ENCODE data around the gene GAB1. TPM values are rescaled to one million over a fixed set of nuclear protein-coding genes. Genes with fewer than 3 reads are reported as not detected.
A peak's percentile ranks its signal among the peaks of the same experiment; 100 is the strongest.

The GAB1 gene
- total RNA-seq, 1 experiment from 2014 or later, result 8.8 TPM

DNA sequence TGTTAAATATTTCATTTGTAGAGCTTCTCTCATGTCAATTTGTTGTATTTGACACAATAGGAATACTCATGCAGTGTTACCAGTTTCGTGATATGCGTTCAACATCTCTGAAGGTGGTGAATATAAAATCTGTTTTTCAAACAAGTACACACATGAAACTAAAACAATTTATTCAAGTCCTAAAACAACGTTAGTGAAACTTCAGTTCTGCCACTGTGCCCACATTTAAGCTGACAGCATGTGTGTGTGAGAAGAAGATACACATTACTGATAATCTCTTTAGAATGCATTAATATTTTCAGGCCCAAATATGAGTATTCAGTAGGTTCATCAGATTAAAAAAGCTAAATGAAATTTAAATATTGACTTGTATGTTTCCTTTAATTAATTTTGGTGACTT lies 21.7 kb downstream of the GAB1 start:
- intact Hi-C loops (cut with micrococcal nuclease; ENCODE audit: unreplicated experiment), result no loop called here
- H3K4me3 Mint-ChIP-seq (ENCODE audit: low read depth, unreplicated experiment), result peak overlapping the region; percentile 56
- peaks cover 52% of the 10 kb centered on the region for H3K4me1 Mint-ChIP-seq (ENCODE audit: low read depth, unreplicated experiment)
- TF ChIP-seq, protein P1, sequence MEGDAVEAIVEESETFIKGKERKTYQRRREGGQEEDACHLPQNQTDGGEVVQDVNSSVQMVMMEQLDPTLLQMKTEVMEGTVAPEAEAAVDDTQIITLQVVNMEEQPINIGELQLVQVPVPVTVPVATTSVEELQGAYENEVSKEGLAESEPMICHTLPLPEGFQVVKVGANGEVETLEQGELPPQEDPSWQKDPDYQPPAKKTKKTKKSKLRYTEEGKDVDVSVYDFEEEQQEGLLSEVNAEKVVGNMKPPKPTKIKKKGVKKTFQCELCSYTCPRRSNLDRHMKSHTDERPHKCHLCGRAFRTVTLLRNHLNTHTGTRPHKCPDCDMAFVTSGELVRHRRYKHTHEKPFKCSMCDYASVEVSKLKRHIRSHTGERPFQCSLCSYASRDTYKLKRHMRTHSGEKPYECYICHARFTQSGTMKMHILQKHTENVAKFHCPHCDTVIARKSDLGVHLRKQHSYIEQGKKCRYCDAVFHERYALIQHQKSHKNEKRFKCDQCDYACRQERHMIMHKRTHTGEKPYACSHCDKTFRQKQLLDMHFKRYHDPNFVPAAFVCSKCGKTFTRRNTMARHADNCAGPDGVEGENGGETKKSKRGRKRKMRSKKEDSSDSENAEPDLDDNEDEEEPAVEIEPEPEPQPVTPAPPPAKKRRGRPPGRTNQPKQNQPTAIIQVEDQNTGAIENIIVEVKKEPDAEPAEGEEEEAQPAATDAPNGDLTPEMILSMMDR (IDR thresholded peaks at IDR 0.05; ENCODE audit: unreplicated experiment), result no peak
- CTCF ChIA-PET, result interaction anchor here (0.9 to 1.1 kb wide), 2 partner anchors 15 to 40 kb away, joined by 3 read pairs; no protein-coding TSS in a partner anchor
- H3K9me3 Mint-ChIP-seq (ENCODE audit: low read depth, unreplicated experiment), result no peaks in the 10 kb centered on the region
- BruUV-seq (replicated peaks), result no TSS peak
- H3K27ac Mint-ChIP-seq (ENCODE audit: unreplicated experiment), result peak overlapping the region; percentile 87
- no peak for DNase-seq
- no peaks in the 10 kb centered on the region for H3K27me3 Mint-ChIP-seq (ENCODE audit: unreplicated experiment)
- peaks cover 10% of the 10 kb centered on the region for H3K36me3 Mint-ChIP-seq (ENCODE audit: insufficient read depth, unreplicated experiment)

DNA sequence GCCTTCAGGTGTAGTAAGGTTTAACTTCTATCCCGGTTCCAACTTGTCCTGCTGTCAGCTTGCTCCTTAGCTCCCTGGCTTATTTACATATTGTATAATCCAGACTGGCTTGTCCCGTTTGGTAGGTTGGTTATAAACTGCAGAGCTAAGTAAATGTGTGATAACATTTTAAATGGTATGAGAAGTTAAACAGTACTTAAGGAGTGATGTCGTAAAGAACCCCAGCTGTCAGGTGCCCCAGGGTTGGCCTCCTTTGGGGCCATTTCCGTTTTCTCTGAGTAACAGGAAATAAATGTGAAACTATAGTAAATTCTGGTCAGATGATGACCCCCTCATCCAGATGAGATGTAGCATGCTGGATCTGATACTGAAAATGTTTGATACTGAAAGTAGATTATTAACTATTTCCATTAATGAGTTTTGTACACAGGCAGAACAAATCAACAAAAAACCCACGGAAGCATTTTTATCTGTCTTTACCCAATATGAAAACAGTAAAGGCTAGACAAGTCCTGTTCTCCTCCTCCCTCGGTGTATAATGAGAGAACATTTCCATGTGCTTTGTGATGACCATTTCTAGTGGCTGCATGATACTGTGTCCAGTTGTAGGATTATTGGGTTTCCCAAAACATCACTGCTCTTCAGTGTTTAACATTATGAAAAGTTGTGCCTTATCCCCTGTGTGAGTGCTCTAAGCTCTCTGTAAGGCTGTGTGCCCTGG lies 22.4 kb downstream of the GAB1 start:
- BruUV-seq (replicated peaks), result no TSS peak
- TF ChIP-seq, protein P1 (IDR thresholded peaks at IDR 0.05; ENCODE audit: unreplicated experiment), result no peak
- Mint-ChIP-seq H3K27ac (ENCODE audit: unreplicated experiment) (peak overlapping the region; percentile 87), H3K4me1 (ENCODE audit: low read depth, unreplicated experiment) (peaks cover 52% of the 10 kb centered on the region), H3K27me3 (ENCODE audit: unreplicated experiment) (no peaks in the 10 kb centered on the region), H3K36me3 (ENCODE audit: insufficient read depth, unreplicated experiment) (peaks cover 10% of the 10 kb centered on the region), H3K9me3 (ENCODE audit: low read depth, unreplicated experiment) (no peaks in the 10 kb centered on the region), H3K4me3 (ENCODE audit: low read depth, unreplicated experiment) (peak overlapping the region; percentile 56)
- intact Hi-C loops (cut with micrococcal nuclease; ENCODE audit: unreplicated experiment), result no loop called here
- CTCF ChIA-PET, result interaction anchor here (0.9 to 1.1 kb wide), 2 partner anchors 15 to 40 kb away, joined by 3 read pairs; no protein-coding TSS in a partner anchor
- DNase-seq, result peak; percentile 71

DNA sequence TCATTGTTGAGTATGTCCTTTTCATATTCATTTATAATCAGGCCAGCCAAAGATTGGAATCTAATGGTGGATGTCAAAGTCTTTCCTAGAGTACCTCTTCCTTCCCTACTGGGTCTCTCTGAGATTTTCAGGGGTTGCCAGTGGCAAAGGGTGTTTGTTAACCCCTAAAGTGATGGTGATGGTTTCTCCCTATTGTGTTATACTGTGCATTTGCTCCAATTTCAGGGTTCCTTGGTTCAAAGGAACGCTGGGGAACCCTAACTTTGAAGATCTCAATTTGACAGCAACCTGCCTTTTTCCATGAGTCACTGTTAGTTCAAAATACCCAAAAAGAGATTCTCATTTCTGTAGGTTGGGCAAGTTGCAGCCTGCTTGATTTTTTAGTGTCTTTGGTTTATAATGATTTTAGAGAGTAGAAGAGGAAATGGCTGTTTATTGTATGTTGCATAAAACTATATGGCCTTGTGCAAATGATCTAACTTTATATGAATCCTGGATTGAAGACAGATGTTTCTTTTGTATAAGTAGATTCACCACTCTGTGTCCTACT lies 23.0 kb downstream of the GAB1 start:
- intact Hi-C loops (cut with micrococcal nuclease; ENCODE audit: unreplicated experiment), result no loop called here
- DNase-seq, result no peak
- Mint-ChIP-seq H3K4me1 (ENCODE audit: low read depth, unreplicated experiment) (peaks cover 52% of the 10 kb centered on the region), H3K27me3 (ENCODE audit: unreplicated experiment) (no peaks in the 10 kb centered on the region), H3K27ac (ENCODE audit: unreplicated experiment) (peak overlapping the region; percentile 87), H3K36me3 (ENCODE audit: insufficient read depth, unreplicated experiment) (peaks cover 10% of the 10 kb centered on the region), H3K9me3 (ENCODE audit: low read depth, unreplicated experiment) (no peaks in the 10 kb centered on the region), H3K4me3 (ENCODE audit: low read depth, unreplicated experiment) (peak overlapping the region; percentile 56)
- CTCF ChIA-PET, result no interaction called here
- TF ChIP-seq, protein P1 (IDR thresholded peaks at IDR 0.05; ENCODE audit: unreplicated experiment), result no peak
- BruUV-seq (replicated peaks), result no TSS peak

DNA sequence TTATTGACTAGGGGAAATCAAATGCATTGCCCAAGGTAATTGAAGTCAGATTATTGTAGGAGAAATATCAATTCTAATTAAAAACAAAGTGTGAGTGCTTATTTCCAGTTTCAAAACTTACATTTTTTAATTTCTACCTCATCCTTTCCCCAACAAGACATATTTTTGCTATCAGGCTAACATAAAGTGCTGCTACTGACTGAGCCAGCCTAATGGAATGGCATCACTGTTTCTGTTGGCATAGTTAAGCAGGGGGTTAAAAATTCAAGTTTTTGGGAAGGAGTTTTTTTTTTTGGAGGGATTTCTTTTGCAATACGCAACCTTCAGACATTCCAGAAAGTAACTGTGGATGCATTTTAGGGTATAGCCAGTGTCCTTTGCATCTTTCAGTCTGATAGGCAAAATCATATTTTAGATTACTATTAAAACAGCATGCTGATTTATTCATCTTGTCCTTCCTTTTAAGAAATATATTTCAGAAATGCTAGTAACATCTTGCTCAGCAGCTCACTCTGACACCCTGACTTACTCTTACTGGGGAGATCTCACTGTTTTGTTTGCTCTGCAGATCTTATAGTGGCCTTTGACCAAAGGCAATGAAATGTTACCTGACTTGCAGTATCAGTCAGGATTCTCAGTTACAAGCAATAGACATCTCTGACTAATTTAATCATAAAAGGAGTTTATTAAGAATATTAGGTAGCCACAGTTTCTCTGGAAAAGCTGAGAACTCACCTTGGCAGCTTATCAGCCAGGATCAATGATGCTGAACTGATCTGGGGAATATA lies 24.4 kb downstream of the GAB1 start:
- Mint-ChIP-seq H3K4me1 (ENCODE audit: low read depth, unreplicated experiment) (peaks cover 44% of the 10 kb centered on the region), H3K36me3 (ENCODE audit: insufficient read depth, unreplicated experiment) (peaks cover 10% of the 10 kb centered on the region), H3K27me3 (ENCODE audit: unreplicated experiment) (no peaks in the 10 kb centered on the region), H3K4me3 (ENCODE audit: low read depth, unreplicated experiment) (no peak overlapping the region), H3K9me3 (ENCODE audit: low read depth, unreplicated experiment) (no peaks in the 10 kb centered on the region), H3K27ac (ENCODE audit: unreplicated experiment) (no peak overlapping the region)
- no TSS peak for BruUV-seq (replicated peaks)
- TF ChIP-seq, protein P1 (IDR thresholded peaks at IDR 0.05; ENCODE audit: unreplicated experiment), result no peak
- intact Hi-C loops (cut with micrococcal nuclease; ENCODE audit: unreplicated experiment), result no loop called here
- DNase-seq, result no peak
- CTCF ChIA-PET, result no interaction called here
